Transverse colon (tissue), 4 donors: Measurements from ENCODE around the gene MCUB. TPM values are rescaled to one million over a fixed set of nuclear protein-coding genes. Genes with fewer than 3 reads are reported as not detected.

Experiments
- DNase-seq: peaks from one replicate; pipeline ENCODE4 v3.0.0-alpha.2; 2019
- H3K27ac ChIP-seq, 4 donors: fragments of 200-600 bp; sonication (generic); 2 replicates each; pipeline ENCODE4 v1.5.1; 2016 to 2018; ENCODE audit warnings: inconsistent platforms in 4 of 4
- H3K27me3 ChIP-seq: fragments of 200-600 bp; sonication (generic); 2 replicates; pipeline ENCODE4 v1.5.1; 2017; ENCODE audit warnings: inconsistent platforms
- H3K36me3 ChIP-seq, 4 donors: fragments of 200-600 bp; sonication (generic); 2 replicates each; pipeline ENCODE4 v1.5.1; 2017 to 2019; ENCODE audit warnings: inconsistent platforms in 4 of 4
- H3K4me1 ChIP-seq, 4 donors: fragments of 200-600 bp; sonication (generic); 2 replicates each; pipeline ENCODE4 v1.5.1; 2017 to 2020; ENCODE audit warnings: inconsistent platforms in 4 of 4
- H3K4me3 ChIP-seq, 4 donors: fragments of 200-600 bp; sonication (generic); 1 replicate in 1 of 4; 2 replicates in 3 of 4; pipeline versions ENCODE4 v1.5.1 to v1.6.1; 2017 to 2019; ENCODE audit warnings: inconsistent platforms in 4 of 4
- H3K9me3 ChIP-seq, 2 donors: fragments of 200-600 bp; sonication (generic); 2 replicates each; pipeline ENCODE4 v1.5.1; 2017 to 2019; ENCODE audit warnings: inconsistent platforms in 2 of 2
- CTCF ChIP-seq, 5 experiments: fragments of 200-600 bp in 3 of 5; fragments of 450-650 bp in 2 of 5; sonication (generic) in 3 of 5; IDR thresholded peaks; 1 replicate in 2 of 5; 2 replicates in 3 of 5; pipeline ENCODE4 v1.5.1; 2016 to 2017; ENCODE audit warnings: antibody characterized with exemption in 5 of 5, inconsistent platforms in 3 of 5, mild to moderate bottlenecking in 2 of 5, moderate library complexity in 1 of 5
- EP300 ChIP-seq: sonication (generic); formaldehyde crosslinking; IDR thresholded peaks from one replicate; pipeline ENCODE4 v1.6.1; 2017; ENCODE audit warnings: antibody characterized with exemption, low read depth
- POLR2A ChIP-seq: fragments of 450-650 bp; IDR thresholded peaks from one replicate; pipeline ENCODE4 v1.6.1; 2016; ENCODE audit warnings: antibody characterized with exemption, mild to moderate bottlenecking, moderate library complexity
- POLR2AphosphoS5 ChIP-seq, 3 donors: sonication (generic); formaldehyde crosslinking; IDR thresholded peaks; one replicate each; pipeline ENCODE4 v1.6.1; 2016; ENCODE audit warnings: antibody characterized with exemption in 3 of 3
- WGBS, 2 donors: methylation state at CpG; one replicate each; pipeline ENCODE4 v1.1.5; 2018; ENCODE audit warnings: low coverage in 1 of 2; 5-methylcytosine and 5-hydroxymethylcytosine counted together
- in situ Hi-C, 4 donors: fragments of 200-750 bp; cut with MboI; loops; one replicate each; pipeline versions ENCODE4 v1.15.0 to v1.15.1; 2017; ENCODE audit warnings: low sequenced_read_pairs in 3 of 4, low pct_ligation_motif_present in 1 of 4, low pct_unique_long_range_greater_than_20kb in 1 of 4
- intact Hi-C: fragments of 100-400 bp; cut with DNase I; formaldehyde crosslinking; loops from one replicate; pipeline ENCODE4 v1.15.1; 2023; ENCODE audit warnings: low total_unique reads
- total RNA-seq, 4 donors: library from RNA; depleted of rRNA; stranded (reverse); fragments of >200 nt; gene quantifications; one replicate each; pipeline ENCODE4 v1.1.0, GENCODE V29; 2016

Gene MCUB
- total RNA-seq, 4 donors from 2014 or later: 4.6 to 15.7 (median 8.8) TPM

GRCh38 chr4:109729117-109729717, 169.2 kb downstream of the MCUB start:
- peak overlapping the region; percentile 34 to 87 (median 61) for H3K4me3 ChIP-seq
- H3K4me1 ChIP-seq: peaks cover 5 to 23% (median 13%) of the 10 kb centered on the region in 4 donors
- H3K36me3 ChIP-seq: no peaks in the 10 kb centered on the region
- H3K27me3 ChIP-seq: no peaks in the 10 kb centered on the region
- WGBS, 2 donors: 4 to 7% methylated on average over 3 to 11 of the region's 25 CpGs
- intact Hi-C loops (no loop called here), in situ Hi-C loops (loop anchor here in 1 of 4 donors (10.0 kb wide), 1 partner anchor 86 kb away; the partner anchor contains the start of gene GAR1)
- no peak for DNase-seq
- H3K27ac ChIP-seq: peak overlapping the region; percentile 90 to 94 (median 90)
- no peaks in the 10 kb centered on the region for H3K9me3 ChIP-seq
- TF ChIP-seq POLR2AphosphoS5 (IDR thresholded peaks at IDR 0.05) (no peak), POLR2A (no peak), CTCF (IDR thresholded peaks at IDR 0.05) (no peak), EP300 (no peak)

- Histone ChIP-seq H3K36me3 (no peaks in the 10 kb centered on the region), H3K9me3 (no peaks in the 10 kb centered on the region), H3K4me3 (peak within 1 kb of the TSS; percentile 58 to 87 (median 72)), H3K4me1 (peaks cover 5 to 23% (median 13%) of the 10 kb centered on the region in 4 donors), H3K27ac (peak within 1 kb of the TSS; percentile 90 to 94 (median 90)), H3K27me3 (no peaks in the 10 kb centered on the region)
- in situ Hi-C loops: loop anchor here in 1 of 4 donors (10.0 kb wide), 1 partner anchor 85 kb away; the partner anchor contains the start of gene GAR1
- 0% methylated on average over 1 to 51 of the region's 83 CpGs for WGBS, 2 donors
- peak; percentile 89 for DNase-seq
- intact Hi-C loops: no loop called here
- TF ChIP-seq POLR2AphosphoS5 (IDR thresholded peaks at IDR 0.05) (peak; percentile 68 to 88 (median 85)), POLR2A (peak; percentile 78), CTCF (IDR thresholded peaks at IDR 0.05) (no peak)
Measured at GRCh38 chr4:109729718-109730618, 169.9 kb downstream of the MCUB start, which contains the start of gene PLA2G12A. Gene PLA2G12A, minus strand, starts transcription at chr4:109730070. Its CDS starts 261 bp downstream, at chr4:109729809.

GRCh38 chr4:109730619-109731545, 170.8 kb downstream of the MCUB start:
- Histone ChIP-seq H3K4me1 (peaks cover 5 to 23% (median 13%) of the 10 kb centered on the region in 4 donors), H3K27me3 (no peaks in the 10 kb centered on the region), H3K9me3 (no peaks in the 10 kb centered on the region), H3K36me3 (no peaks in the 10 kb centered on the region), H3K27ac (peak overlapping the region; percentile 90 to 94 (median 90)), H3K4me3 (peak overlapping the region; percentile 58 to 87 (median 72))
- TF ChIP-seq POLR2A: peak; percentile 19
- no peak for TF ChIP-seq POLR2AphosphoS5 (IDR thresholded peaks at IDR 0.05)
- no peak for DNase-seq
- 53 to 78% methylated on average over 11 to 21 of the region's 21 CpGs for WGBS, 2 donors
- in situ Hi-C loops (no loop called here), intact Hi-C loops (no loop called here)

- no peaks in the 10 kb centered on the region for H3K36me3 ChIP-seq
- no peak overlapping the region for H3K27ac ChIP-seq
- no peaks in the 10 kb centered on the region for H3K27me3 ChIP-seq
- peaks cover 5 to 17% (median 7%) of the 10 kb centered on the region in 4 donors for H3K4me1 ChIP-seq
- intact Hi-C loops: no loop called here
- in situ Hi-C loops: no loop called here
- no peaks in the 10 kb centered on the region for H3K9me3 ChIP-seq
- no peak overlapping the region for H3K4me3 ChIP-seq
- 90 to 100% methylated on average over 1 to 5 of the region's 5 CpGs for WGBS, 2 donors
- TF ChIP-seq EP300 (no peak), CTCF (IDR thresholded peaks at IDR 0.05) (no peak), POLR2A (no peak), POLR2AphosphoS5 (IDR thresholded peaks at IDR 0.05) (no peak)
- no peak for DNase-seq
Measured at GRCh38 chr4:109733728-109734127, 173.7 kb downstream of the MCUB start.
